ENCODE data around the gene CUEDC1.

CUEDC1 gene

DNA sequence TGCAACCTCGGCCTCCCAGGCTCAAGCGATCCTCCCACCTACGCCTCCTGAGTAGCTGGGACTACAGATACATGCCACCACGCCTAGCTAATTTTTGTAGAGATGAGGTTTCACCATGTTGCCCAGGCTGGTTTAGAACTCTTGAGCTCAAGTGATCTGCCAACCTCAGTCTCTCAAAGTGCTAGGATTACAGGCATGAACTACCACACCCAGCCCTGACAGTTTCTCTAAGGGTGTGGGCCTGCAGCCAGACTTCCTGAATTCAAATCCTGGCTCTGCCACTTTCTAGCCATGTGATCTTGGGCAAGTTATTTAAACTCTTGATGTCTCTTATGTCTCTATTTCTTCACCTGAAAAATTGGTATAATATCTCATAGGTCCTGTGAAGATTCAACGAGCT, 5.6 kb downstream of the CUEDC1 start:
- H3K27me3 ChIP-seq (ENCODE audit: control insufficient read depth in 5 of 5, insufficient read depth in 4 of 5, low read length in 5 of 5): no peaks in the 10 kb centered on the region
- H3K27ac ChIP-seq (ENCODE audit: low read depth, low read length): peak overlapping the region; percentile 86
- peaks cover 16 to 88% (median 80%) of the 10 kb centered on the region in 5 donors for H3K4me1 ChIP-seq (ENCODE audit: control insufficient read depth in 5 of 5, insufficient read depth in 5 of 5, low read length in 5 of 5)
- no peaks in the 10 kb centered on the region for H3K36me3 ChIP-seq (ENCODE audit: control insufficient read depth in 5 of 5, insufficient read depth in 5 of 5, low read length in 5 of 5)
- no peaks in the 10 kb centered on the region for H3K9me3 ChIP-seq (ENCODE audit: control insufficient read depth in 5 of 5, low read length in 5 of 5)
- H3K4me3 ChIP-seq (ENCODE audit: low read depth in 1 of 5, low read length in 5 of 5): no peak overlapping the region
- H3K9ac ChIP-seq (ENCODE audit: low read length in 5 of 5): no peak overlapping the region

- Histone ChIP-seq H3K27me3 (ENCODE audit: control insufficient read depth in 5 of 5, insufficient read depth in 4 of 5, low read length in 5 of 5) (no peaks in the 10 kb centered on the region), H3K4me3 (ENCODE audit: low read depth in 1 of 5, low read length in 5 of 5) (no peak overlapping the region), H3K9me3 (ENCODE audit: control insufficient read depth in 5 of 5, low read length in 5 of 5) (no peaks in the 10 kb centered on the region), H3K4me1 (ENCODE audit: control insufficient read depth in 5 of 5, insufficient read depth in 5 of 5, low read length in 5 of 5) (peaks cover 12 to 85% (median 76%) of the 10 kb centered on the region in 5 donors), H3K27ac (ENCODE audit: low read depth, low read length) (peak overlapping the region; percentile 86), H3K36me3 (ENCODE audit: control insufficient read depth in 5 of 5, insufficient read depth in 5 of 5, low read length in 5 of 5) (no peaks in the 10 kb centered on the region), H3K9ac (ENCODE audit: low read length in 5 of 5) (peak overlapping the region in 4 of 5 donors; percentile 32 to 55 (median 48))
Measured at GRCh38 chr17:57948555-57949420, 6.4 kb downstream of the CUEDC1 start.

GRCh38 chr17:57948169-57948554, 7.0 kb downstream of the CUEDC1 start:
- peaks cover 14 to 82% (median 76%) of the 10 kb centered on the region in 5 donors for H3K4me1 ChIP-seq (ENCODE audit: control insufficient read depth in 5 of 5, insufficient read depth in 5 of 5, low read length in 5 of 5)
- peak overlapping the region in 3 of 5 donors; percentile 32 to 52 (median 39) for H3K9ac ChIP-seq (ENCODE audit: low read length in 5 of 5)
- no peak overlapping the region for H3K4me3 ChIP-seq (ENCODE audit: low read depth in 1 of 5, low read length in 5 of 5)
- no peaks in the 10 kb centered on the region for H3K27me3 ChIP-seq (ENCODE audit: control insufficient read depth in 5 of 5, insufficient read depth in 4 of 5, low read length in 5 of 5)
- no peaks in the 10 kb centered on the region for H3K9me3 ChIP-seq (ENCODE audit: control insufficient read depth in 5 of 5, low read length in 5 of 5)
- no peaks in the 10 kb centered on the region for H3K36me3 ChIP-seq (ENCODE audit: control insufficient read depth in 5 of 5, insufficient read depth in 5 of 5, low read length in 5 of 5)
- H3K27ac ChIP-seq (ENCODE audit: low read depth, low read length): peak overlapping the region; percentile 86

DNA sequence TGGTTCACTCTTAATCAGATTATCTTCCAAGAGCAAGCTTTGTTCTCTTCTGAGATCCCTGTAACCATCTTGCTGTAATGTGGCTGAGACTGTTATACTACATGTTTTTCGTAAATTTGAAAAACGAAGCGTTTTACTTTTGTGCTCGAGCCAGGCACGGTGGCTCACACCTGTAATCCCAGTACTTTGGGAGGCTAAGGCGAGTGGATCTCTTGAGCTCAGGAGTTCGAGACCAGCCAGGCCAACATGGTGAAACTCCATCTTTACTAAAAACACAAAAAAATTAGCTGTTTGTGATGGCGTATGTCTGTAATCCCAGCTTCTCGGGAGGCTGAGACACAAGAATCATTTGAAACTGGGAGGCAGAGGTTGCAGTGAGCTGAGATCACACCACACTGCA, 7.8 kb downstream of the CUEDC1 start:
- Histone ChIP-seq H3K36me3 (ENCODE audit: control insufficient read depth in 5 of 5, insufficient read depth in 5 of 5, low read length in 5 of 5) (no peaks in the 10 kb centered on the region), H3K4me3 (ENCODE audit: low read depth in 1 of 5, low read length in 5 of 5) (peak overlapping the region; percentile 63 to 69 (median 66)), H3K27ac (ENCODE audit: low read depth, low read length) (peak overlapping the region; percentile 58), H3K9me3 (ENCODE audit: control insufficient read depth in 5 of 5, low read length in 5 of 5) (no peaks in the 10 kb centered on the region), H3K9ac (ENCODE audit: low read length in 5 of 5) (peak overlapping the region in 4 of 5 donors; percentile 42 to 60 (median 58)), H3K27me3 (ENCODE audit: control insufficient read depth in 5 of 5, insufficient read depth in 4 of 5, low read length in 5 of 5) (no peaks in the 10 kb centered on the region), H3K4me1 (ENCODE audit: control insufficient read depth in 5 of 5, insufficient read depth in 5 of 5, low read length in 5 of 5) (peaks cover 13 to 78% (median 73%) of the 10 kb centered on the region in 5 donors)

DNA sequence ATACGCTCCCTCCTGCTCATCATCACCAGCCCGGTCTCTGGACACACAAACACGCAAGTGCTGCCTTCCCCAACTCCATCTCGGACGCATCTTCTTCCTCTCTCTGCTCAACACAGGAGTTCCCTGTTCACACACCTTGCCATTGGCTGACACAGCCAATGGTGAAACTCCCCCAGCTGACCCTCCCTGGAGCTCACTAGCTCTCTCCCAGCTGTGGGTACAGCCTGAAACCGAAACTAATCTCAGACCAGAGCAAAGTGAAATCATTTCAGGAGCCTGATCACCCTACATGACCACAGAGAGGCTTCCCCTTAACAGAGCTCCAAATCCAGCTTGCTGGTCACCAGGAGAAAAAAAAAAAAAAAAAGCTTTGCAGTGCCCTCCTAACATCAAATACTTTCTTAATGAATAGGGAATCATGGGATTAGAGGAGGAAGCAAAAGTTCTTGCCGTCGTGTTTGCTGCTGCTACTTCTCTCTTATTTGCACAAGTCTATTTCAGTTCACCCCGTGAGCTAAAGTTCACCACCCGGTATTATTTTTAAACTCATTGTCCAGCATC, 8.3 kb downstream of the CUEDC1 start:
- Histone ChIP-seq H3K9me3 (ENCODE audit: control insufficient read depth in 5 of 5, low read length in 5 of 5) (no peaks in the 10 kb centered on the region), H3K9ac (ENCODE audit: low read length in 5 of 5) (peak overlapping the region; percentile 42 to 77 (median 59)), H3K27ac (ENCODE audit: low read depth, low read length) (peak overlapping the region; percentile 58), H3K27me3 (ENCODE audit: control insufficient read depth in 5 of 5, insufficient read depth in 4 of 5, low read length in 5 of 5) (no peaks in the 10 kb centered on the region), H3K4me1 (ENCODE audit: control insufficient read depth in 5 of 5, insufficient read depth in 5 of 5, low read length in 5 of 5) (peaks cover 13 to 81% (median 77%) of the 10 kb centered on the region in 5 donors), H3K36me3 (ENCODE audit: control insufficient read depth in 5 of 5, insufficient read depth in 5 of 5, low read length in 5 of 5) (no peaks in the 10 kb centered on the region), H3K4me3 (ENCODE audit: low read depth in 1 of 5, low read length in 5 of 5) (peak overlapping the region; percentile 63 to 69 (median 66))

DNA sequence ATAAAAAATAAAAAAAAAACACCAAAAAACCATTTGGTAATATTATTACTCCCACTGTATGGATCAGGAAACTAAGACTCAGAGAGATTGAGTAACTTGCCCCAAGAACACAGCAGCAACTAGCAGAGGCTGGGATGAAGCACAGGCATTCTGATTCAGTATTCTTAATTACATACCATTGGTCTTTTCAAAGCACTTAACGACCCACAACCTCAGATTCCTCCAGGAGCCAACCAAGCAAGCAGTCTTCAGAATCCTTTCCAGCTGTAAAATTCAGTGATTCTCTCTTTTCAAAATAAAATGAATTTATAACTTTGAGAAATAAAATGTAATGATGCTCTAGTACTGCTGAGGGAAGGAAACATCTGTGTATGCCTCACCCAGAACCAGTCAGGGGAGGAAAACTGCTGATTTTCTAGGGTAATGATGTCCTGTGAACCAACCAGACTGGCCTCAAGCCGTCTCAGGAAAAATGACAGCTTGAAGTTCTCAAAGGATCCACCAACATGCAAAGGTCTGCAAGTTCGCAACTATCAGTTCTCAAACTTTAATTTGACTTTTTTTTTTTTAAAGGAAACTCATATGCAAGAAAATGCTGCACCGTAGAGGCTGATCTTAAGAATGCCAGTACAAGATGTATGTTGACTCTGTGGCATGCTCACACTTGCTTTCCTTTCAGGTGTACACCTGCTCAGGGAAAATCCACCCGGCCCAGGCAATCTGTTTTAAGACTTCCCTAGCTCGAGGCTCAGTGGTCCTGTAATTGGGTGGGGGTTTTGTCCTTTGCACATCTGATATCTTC, 9.0 kb downstream of the CUEDC1 start:
- peak overlapping the region; percentile 58 for H3K27ac ChIP-seq (ENCODE audit: low read depth, low read length)
- peak overlapping the region; percentile 63 to 69 (median 66) for H3K4me3 ChIP-seq (ENCODE audit: low read depth in 1 of 5, low read length in 5 of 5)
- peak overlapping the region; percentile 38 to 77 (median 59) for H3K9ac ChIP-seq (ENCODE audit: low read length in 5 of 5)
- no peaks in the 10 kb centered on the region for H3K36me3 ChIP-seq (ENCODE audit: control insufficient read depth in 5 of 5, insufficient read depth in 5 of 5, low read length in 5 of 5)
- H3K9me3 ChIP-seq (ENCODE audit: control insufficient read depth in 5 of 5, low read length in 5 of 5): no peaks in the 10 kb centered on the region
- H3K4me1 ChIP-seq (ENCODE audit: control insufficient read depth in 5 of 5, insufficient read depth in 5 of 5, low read length in 5 of 5): peaks cover 16 to 81% (median 77%) of the 10 kb centered on the region in 5 donors
- H3K27me3 ChIP-seq (ENCODE audit: control insufficient read depth in 5 of 5, insufficient read depth in 4 of 5, low read length in 5 of 5): no peaks in the 10 kb centered on the region

DNA sequence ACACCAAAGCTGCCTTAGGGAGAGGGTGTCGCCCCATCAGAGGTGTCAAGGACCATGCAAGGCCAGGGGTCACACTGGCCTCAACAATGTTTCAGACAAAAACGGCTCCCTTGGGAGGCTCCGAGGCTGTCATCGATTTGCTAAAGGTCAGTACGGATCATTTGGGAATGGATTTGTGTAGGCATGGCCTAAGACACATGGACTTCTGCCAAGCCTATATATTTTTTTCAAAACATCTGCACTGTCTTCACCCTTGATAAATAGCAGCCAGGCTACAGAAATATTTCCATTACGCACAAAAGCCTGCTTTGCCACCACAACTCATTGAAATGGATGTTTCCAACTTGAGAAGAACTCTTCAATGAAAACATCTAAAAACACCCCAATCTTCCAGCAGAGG, 10.3 kb downstream of the CUEDC1 start:
- Histone ChIP-seq H3K9ac (ENCODE audit: low read length in 5 of 5) (no peak overlapping the region), H3K4me1 (ENCODE audit: control insufficient read depth in 5 of 5, insufficient read depth in 5 of 5, low read length in 5 of 5) (peaks cover 23 to 82% (median 79%) of the 10 kb centered on the region in 5 donors), H3K4me3 (ENCODE audit: low read depth in 1 of 5, low read length in 5 of 5) (no peak overlapping the region), H3K27me3 (ENCODE audit: control insufficient read depth in 5 of 5, insufficient read depth in 4 of 5, low read length in 5 of 5) (no peaks in the 10 kb centered on the region), H3K27ac (ENCODE audit: low read depth, low read length) (no peak overlapping the region), H3K9me3 (ENCODE audit: control insufficient read depth in 5 of 5, low read length in 5 of 5) (no peaks in the 10 kb centered on the region), H3K36me3 (ENCODE audit: control insufficient read depth in 5 of 5, insufficient read depth in 5 of 5, low read length in 5 of 5) (no peaks in the 10 kb centered on the region)

- H3K4me1 ChIP-seq (ENCODE audit: control insufficient read depth in 5 of 5, insufficient read depth in 5 of 5, low read length in 5 of 5): peaks cover 19 to 76% (median 74%) of the 10 kb centered on the region in 5 donors
- no peak overlapping the region for H3K27ac ChIP-seq (ENCODE audit: low read depth, low read length)
- H3K27me3 ChIP-seq (ENCODE audit: control insufficient read depth in 5 of 5, insufficient read depth in 4 of 5, low read length in 5 of 5): no peaks in the 10 kb centered on the region
- H3K9me3 ChIP-seq (ENCODE audit: control insufficient read depth in 5 of 5, low read length in 5 of 5): no peaks in the 10 kb centered on the region
- no peak overlapping the region for H3K4me3 ChIP-seq (ENCODE audit: low read depth in 1 of 5, low read length in 5 of 5)
- H3K36me3 ChIP-seq (ENCODE audit: control insufficient read depth in 5 of 5, insufficient read depth in 5 of 5, low read length in 5 of 5): no peaks in the 10 kb centered on the region
- no peak overlapping the region for H3K9ac ChIP-seq (ENCODE audit: low read length in 5 of 5)
Measured at GRCh38 chr17:57943645-57944044, 11.6 kb downstream of the CUEDC1 start.

GRCh38 chr17:57943140-57943539, 12.1 kb downstream of the CUEDC1 start:
- no peak overlapping the region for H3K4me3 ChIP-seq (ENCODE audit: low read depth in 1 of 5, low read length in 5 of 5)
- peaks cover 17 to 71% (median 69%) of the 10 kb centered on the region in 5 donors for H3K4me1 ChIP-seq (ENCODE audit: control insufficient read depth in 5 of 5, insufficient read depth in 5 of 5, low read length in 5 of 5)
- H3K27me3 ChIP-seq (ENCODE audit: control insufficient read depth in 5 of 5, insufficient read depth in 4 of 5, low read length in 5 of 5): no peaks in the 10 kb centered on the region
- no peaks in the 10 kb centered on the region for H3K9me3 ChIP-seq (ENCODE audit: control insufficient read depth in 5 of 5, low read length in 5 of 5)
- no peak overlapping the region for H3K9ac ChIP-seq (ENCODE audit: low read length in 5 of 5)
- no peak overlapping the region for H3K27ac ChIP-seq (ENCODE audit: low read depth, low read length)
- no peaks in the 10 kb centered on the region for H3K36me3 ChIP-seq (ENCODE audit: control insufficient read depth in 5 of 5, insufficient read depth in 5 of 5, low read length in 5 of 5)
